Left ventricle myocardium inferior (tissue), 1 donor: Measurements from ENCODE around the gene OPN4. TPM values are rescaled to one million over a fixed set of nuclear protein-coding genes. Genes with fewer than 3 reads are reported as not detected.

ENCODE experiments used
- DNase-seq: peaks from one replicate; pipeline ENCODE4 v3.0.0-alpha.2; 2020
- H3K27ac ChIP-seq: fragments of 200-600 bp; replicated peaks from 2 replicates; pipeline ENCODE4 v1.8.0; 2021
- H3K27me3 ChIP-seq: fragments of 200-600 bp; 2 replicates; pipeline ENCODE4 v1.8.0; 2021; ENCODE audit warnings: low read depth
- H3K36me3 ChIP-seq: fragments of 200-600 bp; 2 replicates; pipeline ENCODE4 v1.8.0; 2021
- H3K4me1 ChIP-seq: fragments of 200-600 bp; 2 replicates; pipeline ENCODE4 v1.8.0; 2021
- H3K4me3 ChIP-seq: fragments of 200-600 bp; 2 replicates; pipeline ENCODE4 v1.8.0; 2021; ENCODE audit warnings: mild to moderate bottlenecking, moderate library complexity
- H3K9me3 ChIP-seq: fragments of 200-600 bp; replicated peaks from 2 replicates; pipeline ENCODE4 v1.8.0; 2021
- intact Hi-C: fragments of 100-400 bp; cut with micrococcal nuclease; formaldehyde crosslinking; loops from one replicate; pipeline ENCODE4 v1.11.0; 2022
- long read RNA-seq: library from polyadenylated mRNA; unstranded; transcript quantifications from one replicate; pipeline ENCODE4 v2.0.0, GENCODE V29; 2021
- total RNA-seq: library from RNA; stranded (reverse); fragmentation: NEBNext Ultra II Directional; extraction: Animal tissue kit (Norgen Biotek cat#: 25700); gene quantifications from one replicate; pipeline ENCODE4 v1.2.1, GENCODE V29; 2021
- TF ChIP-seq, protein P1 (sequence below): fragments of 200-600 bp; IDR thresholded peaks from 2 replicates; pipeline ENCODE4 v1.8.0; 2021; ENCODE audit warnings: antibody characterized with exemption, mild to moderate bottlenecking, borderline replicate concordance
- donor health status: DM: no; HTN: yes; CAD: no; lungs with severe emphysema.

OPN4 gene
- total RNA-seq = 0.25 TPM
- long read RNA-seq, partial matches to known transcripts = 0 of 10 reads
- long read RNA-seq, other reads (novel, unspliced or antisense) = 10 of 10 reads

DNA sequence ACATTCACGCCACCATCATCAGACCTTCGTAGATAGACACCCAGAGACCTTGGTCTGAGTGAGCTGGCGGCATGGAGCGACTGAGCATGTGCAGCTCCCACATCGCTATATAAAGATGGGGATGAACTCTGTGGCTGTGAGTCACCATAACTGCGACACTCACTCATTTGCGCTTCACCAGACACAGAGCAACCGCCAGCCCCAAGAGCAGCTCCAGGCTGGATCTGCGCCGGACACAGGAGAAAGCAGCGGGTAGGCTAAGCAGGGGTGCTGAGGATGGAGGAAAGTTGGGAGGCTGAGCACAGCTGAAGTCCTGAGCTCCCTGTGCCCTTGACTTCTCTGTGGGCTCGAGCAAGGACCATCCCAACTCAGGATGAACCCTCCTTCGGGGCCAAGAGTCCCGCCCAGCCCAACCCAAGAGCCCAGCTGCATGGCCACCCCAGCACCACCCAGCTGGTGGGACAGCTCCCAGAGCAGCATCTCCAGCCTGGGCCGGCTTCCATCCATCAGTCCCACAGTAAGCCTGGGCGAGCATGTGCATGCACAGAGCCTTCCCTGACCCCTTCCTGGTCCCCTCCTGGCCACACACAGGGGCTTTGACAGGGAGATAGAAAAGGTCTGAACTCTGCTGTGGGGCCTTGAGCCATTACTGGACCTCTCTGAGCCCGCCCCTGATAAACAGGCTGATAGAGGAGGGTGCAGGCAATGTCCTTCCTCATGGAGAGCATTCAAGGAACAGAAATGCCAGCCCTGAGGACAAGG, at the start of gene OPN4:
OPN4 (plus strand) TSS at position 137 of the 762 bp plus-strand sequence; CDS start at position 374, 237 bp downstream.
- TF ChIP-seq, protein P1, sequence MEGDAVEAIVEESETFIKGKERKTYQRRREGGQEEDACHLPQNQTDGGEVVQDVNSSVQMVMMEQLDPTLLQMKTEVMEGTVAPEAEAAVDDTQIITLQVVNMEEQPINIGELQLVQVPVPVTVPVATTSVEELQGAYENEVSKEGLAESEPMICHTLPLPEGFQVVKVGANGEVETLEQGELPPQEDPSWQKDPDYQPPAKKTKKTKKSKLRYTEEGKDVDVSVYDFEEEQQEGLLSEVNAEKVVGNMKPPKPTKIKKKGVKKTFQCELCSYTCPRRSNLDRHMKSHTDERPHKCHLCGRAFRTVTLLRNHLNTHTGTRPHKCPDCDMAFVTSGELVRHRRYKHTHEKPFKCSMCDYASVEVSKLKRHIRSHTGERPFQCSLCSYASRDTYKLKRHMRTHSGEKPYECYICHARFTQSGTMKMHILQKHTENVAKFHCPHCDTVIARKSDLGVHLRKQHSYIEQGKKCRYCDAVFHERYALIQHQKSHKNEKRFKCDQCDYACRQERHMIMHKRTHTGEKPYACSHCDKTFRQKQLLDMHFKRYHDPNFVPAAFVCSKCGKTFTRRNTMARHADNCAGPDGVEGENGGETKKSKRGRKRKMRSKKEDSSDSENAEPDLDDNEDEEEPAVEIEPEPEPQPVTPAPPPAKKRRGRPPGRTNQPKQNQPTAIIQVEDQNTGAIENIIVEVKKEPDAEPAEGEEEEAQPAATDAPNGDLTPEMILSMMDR = no peak
- Histone ChIP-seq H3K4me1 (peaks cover 49% of the 10 kb centered on the region), H3K9me3 (no peaks in the 10 kb centered on the region), H3K4me3 (no peak within 1 kb of the TSS), H3K27me3 (no peaks in the 10 kb centered on the region), H3K27ac (no peak within 1 kb of the TSS), H3K36me3 (no peaks in the 10 kb centered on the region)
- intact Hi-C loops = no loop called here
- no peak for DNase-seq

DNA sequence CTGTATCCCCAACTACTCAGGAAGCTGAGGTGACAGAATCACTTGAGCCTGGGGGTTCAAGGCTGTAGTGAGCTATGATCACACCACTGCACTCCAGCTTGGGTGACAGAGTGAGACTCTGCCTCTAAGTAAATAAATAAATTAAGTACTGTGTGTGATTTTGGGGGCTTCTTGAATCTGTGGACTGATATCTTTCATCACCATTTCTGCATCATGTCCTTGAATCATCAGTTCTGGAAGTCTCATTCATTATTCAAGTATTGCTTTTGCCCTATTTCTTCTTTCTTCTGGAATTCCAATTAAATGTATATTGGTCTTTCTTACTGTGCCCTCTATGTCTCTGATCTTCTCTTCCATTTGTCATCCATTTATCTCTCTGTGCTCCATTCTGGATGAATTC, 46.7 kb upstream of the OPN4 start:
- intact Hi-C loops = no loop called here

DNA sequence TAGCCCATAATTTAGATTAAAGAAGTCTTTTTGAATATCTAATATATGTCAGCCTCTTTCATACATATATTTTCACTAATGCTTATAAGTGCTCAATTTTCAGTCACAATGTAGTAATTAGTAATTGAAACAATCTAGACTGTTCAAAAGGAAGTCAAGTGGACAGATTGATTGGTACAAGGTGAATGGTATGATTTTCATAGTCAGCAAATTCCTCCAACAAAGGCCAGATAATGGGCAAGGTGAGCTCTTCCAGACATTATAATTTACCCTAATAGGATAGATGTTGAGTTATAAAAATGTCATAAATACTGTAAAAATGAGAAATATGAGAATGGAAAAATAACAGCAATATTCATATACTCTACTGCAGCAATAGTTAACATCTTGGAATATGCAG, 44.4 kb upstream of the OPN4 start:
- intact Hi-C loops = no loop called here
- no peak for DNase-seq
- Histone ChIP-seq H3K4me1 (no peaks in the 10 kb centered on the region), H3K27ac (no peak overlapping the region), H3K36me3 (no peaks in the 10 kb centered on the region), H3K27me3 (peaks cover 6% of the 10 kb centered on the region), H3K4me3 (no peak overlapping the region), H3K9me3 (peaks cover 31% of the 10 kb centered on the region)
- TF ChIP-seq, protein P1 = no peak

More for the DNA sequence above, 46.7 kb upstream of the OPN4 start:
- Histone ChIP-seq H3K9me3 (peaks cover 31% of the 10 kb centered on the region), H3K27ac (no peak overlapping the region), H3K36me3 (no peaks in the 10 kb centered on the region), H3K27me3 (peaks cover 6% of the 10 kb centered on the region), H3K4me1 (no peaks in the 10 kb centered on the region), H3K4me3 (no peak overlapping the region)
- TF ChIP-seq, protein P1 = no peak
- no peak for DNase-seq

GRCh38 chr10:86611386-86611785, 43.0 kb upstream of the OPN4 start:
- H3K4me1 ChIP-seq = no peaks in the 10 kb centered on the region
- H3K27ac ChIP-seq = no peak overlapping the region
- H3K27me3 ChIP-seq = peaks cover 6% of the 10 kb centered on the region
- no peak for DNase-seq
- H3K9me3 ChIP-seq = peaks cover 16% of the 10 kb centered on the region
- TF ChIP-seq, protein P1 = no peak
- H3K36me3 ChIP-seq = no peaks in the 10 kb centered on the region
- H3K4me3 ChIP-seq = no peak overlapping the region
- intact Hi-C loops = no loop called here

DNA sequence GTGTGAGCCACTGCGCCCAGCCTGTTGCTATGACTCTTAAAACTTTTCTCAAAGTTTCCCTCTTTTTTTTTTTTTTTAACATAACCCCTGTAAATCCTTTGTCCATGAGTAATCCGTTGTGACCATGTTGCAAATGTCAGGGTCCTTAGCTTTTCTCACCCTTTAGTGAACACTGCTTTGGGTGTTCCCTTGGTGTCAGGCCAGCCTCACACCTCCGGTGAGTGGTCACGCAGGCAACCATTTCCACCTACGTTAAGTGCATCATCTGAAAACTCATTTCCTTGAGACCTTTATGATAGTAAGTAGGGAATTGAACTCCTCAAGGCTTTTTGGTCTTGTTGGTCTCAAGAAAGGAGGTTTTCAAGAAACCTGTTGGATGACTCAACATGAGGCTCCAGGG, 41.3 kb upstream of the OPN4 start:
- DNase-seq = no peak
- intact Hi-C loops = no loop called here
- H3K27ac ChIP-seq = no peak overlapping the region
- H3K27me3 ChIP-seq = peaks cover 6% of the 10 kb centered on the region
- no peaks in the 10 kb centered on the region for H3K4me1 ChIP-seq
- H3K36me3 ChIP-seq = no peaks in the 10 kb centered on the region
- TF ChIP-seq, protein P1 = no peak
- no peak overlapping the region for H3K4me3 ChIP-seq
- peaks cover 2% of the 10 kb centered on the region for H3K9me3 ChIP-seq
